ENCODE data around the gene MAGED4B.
"Not testable (repeated sequence)": the region's sequence is repeated elsewhere in the genome, so short reads cannot be mapped to it uniquely, and the experiment has no call there.

Gene MAGED4B, protein sequence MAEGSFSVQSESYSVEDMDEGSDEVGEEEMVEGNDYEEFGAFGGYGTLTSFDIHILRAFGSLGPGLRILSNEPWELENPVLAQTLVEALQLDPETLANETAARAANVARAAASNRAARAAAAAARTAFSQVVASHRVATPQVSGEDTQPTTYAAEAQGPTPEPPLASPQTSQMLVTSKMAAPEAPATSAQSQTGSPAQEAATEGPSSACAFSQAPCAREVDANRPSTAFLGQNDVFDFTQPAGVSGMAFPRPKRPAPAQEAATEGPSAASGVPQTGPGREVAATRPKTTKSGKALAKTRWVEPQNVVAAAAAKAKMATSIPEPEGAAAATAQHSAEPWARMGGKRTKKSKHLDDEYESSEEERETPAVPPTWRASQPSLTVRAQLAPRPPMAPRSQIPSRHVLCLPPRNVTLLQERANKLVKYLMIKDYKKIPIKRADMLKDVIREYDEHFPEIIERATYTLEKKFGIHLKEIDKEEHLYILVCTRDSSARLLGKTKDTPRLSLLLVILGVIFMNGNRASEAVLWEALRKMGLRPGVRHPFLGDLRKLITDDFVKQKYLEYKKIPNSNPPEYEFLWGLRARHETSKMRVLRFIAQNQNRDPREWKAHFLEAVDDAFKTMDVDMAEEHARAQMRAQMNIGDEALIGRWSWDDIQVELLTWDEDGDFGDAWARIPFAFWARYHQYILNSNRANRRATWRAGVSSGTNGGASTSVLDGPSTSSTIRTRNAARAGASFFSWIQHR

DNA sequence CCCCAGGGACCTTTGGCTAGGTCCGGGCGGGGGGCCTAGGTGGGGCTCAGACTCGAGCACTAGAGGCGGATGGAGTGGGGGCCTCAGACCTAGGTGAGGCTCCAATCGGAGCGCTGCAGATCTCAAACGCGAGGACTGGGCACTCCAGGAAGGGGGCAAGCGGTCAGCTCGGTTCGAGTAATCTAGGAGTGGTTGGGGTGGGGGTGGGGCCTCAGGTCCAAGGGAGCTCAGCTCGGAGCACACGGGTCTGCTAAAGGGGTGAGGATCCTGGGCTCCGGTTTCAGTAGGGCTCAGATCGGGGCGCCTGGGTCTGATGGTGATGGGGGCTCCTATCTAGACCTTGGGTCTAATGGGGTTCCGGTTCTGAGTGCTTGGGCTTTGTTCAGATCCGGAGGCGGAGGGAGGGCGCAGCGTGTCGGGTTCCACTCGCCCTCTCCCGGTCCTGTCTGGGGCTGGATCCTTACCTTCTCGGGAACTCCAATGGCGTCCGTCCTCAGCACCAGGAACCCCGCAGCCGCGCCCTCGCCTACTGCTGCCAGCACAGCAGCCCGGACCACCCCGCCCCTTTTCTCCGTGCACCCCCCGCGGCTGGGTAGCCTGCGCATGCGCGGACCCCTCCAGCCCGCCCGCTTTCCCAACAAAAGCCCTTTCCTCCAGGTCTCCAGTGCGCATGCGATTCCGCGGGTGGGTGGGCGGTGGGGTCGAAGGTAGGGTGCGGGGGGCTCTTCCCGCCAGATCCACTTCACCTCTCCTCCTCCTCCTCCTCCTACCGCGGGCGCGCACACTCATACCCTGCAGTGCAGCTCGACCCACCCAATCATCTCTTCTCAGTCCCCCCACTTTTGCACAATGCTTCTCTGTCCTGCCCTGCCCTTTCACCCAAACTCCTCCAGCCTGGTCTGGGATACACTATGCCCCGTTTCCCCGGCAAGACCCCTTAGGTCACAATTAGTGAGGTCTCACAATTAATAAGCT, at the start of gene MAGED4B:
TSS of gene MAGED4B (minus strand) at position 518 of the 975 bp plus-strand sequence. CDS start 1,011 bp downstream, outside the sequence.
- DNase-seq, result not testable (repeated sequence)

DNA sequence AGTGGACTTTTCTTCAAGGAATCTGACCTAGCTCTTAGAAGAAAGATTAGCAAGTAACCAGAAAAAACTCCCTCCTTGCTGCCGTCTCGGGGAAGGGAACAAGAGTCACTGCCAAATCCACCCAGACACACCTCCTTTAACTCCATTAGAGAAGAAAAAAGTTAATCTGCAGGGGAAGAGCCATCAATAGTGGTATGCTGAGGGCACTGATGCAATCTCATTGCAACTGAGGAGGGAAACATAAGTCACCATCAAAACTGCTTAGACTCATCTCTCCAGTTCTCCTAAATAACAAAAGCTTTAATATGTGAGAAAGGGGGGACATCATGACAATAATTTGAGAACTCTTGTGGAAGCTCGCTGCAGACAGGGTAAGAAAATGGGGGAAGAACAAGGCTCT, 49.3 kb upstream of the MAGED4B start:
- TF ChIP-seq GATA1 (IDR thresholded peaks at IDR 0.05; ENCODE audit: low read depth, low read length), result no peak
- TF ChIP-seq POLR2A (IDR thresholded peaks at IDR 0.05; ENCODE audit: low read length), result no peak
- DNase-seq, result peak in 1 of 2 experiments; percentile 5

DNA sequence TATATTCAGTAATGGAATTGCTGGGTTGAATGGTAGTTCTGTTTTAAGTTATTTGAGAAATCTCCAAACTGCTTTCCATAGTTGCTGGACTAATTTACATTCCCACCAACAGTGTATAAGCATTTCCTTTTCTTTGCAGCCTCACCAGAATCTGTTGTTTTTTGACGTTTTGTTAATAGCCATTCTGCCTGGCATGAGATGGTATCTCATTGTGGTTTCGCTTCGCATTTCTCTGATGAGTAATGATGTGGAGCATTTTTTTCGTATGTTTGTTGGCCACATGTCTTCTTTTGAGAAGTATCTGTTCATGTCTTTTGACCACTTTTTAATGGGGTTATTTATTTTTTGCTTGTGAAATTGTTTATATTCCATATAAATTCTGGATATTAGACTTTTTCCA, 13.6 kb upstream of the MAGED4B start:
- no peak for DNase-seq
- TF ChIP-seq POLR2A (IDR thresholded peaks at IDR 0.05; ENCODE audit: low read length), result no peak

DNA sequence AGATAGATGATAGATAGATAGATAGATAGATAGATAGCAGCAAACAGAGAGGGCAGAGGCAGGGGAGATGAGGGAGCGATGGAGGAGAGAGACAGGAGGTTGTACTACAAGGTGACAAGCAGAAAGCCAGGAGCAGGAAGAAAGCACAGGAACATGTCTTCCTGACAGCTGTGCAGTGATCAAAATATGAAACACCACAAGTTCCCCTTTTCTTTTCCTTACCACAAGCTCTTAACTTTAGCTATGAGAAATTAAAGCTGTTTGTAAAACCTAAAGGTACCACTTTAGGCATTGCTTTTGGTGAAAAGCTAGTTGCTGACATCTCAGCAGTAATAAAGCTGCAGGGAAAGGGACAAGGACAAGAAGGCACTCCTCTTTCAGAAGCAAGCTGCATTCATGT, 9.1 kb upstream of the MAGED4B start:
- no peak for TF ChIP-seq GATA1 (IDR thresholded peaks at IDR 0.05; ENCODE audit: low read depth, low read length)
- TF ChIP-seq POLR2A (IDR thresholded peaks at IDR 0.05; ENCODE audit: low read length), result no peak
- DNase-seq, result no peak

DNA sequence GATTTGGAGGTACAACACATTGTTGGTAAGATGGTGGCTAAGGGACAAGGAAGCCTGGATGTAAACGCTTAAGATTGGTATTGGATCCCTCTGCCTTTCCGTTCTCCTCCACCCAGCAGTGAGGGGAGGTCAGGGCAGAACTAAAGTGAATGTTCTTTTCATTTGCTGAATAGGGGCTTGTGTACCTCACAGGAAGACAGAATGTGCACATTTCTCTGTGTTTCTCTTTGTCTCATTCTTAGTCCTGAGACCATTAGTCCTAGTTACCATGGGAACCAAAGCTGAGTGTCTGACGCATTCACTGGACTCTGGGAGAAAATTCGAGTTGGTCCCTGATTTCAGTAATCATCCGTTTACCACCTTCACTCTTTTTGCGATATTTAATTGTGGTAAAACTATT, 26.7 kb downstream of the MAGED4B start:
- not testable (repeated sequence) for DNase-seq

DNA sequence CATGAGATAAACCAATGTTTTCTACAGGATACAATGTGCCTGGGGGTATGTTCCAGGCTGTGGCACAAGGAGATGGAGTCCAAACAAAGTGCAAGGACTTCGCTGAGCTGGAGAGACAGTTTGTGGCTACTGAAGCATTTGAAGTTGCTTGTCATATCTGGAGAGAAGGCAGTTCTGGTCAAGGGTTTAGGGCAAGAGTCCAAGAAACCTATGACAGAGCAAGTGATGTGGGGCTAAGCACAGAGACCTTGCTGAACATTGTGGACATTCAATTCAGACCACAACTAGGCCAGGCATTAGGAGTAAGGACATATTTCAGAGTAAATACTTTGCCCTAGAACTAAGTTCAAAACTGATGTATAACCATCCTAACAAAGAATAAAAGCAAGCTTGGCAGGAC, 34.8 kb downstream of the MAGED4B start:
- TF ChIP-seq GATA1 (IDR thresholded peaks at IDR 0.05; ENCODE audit: low read depth, low read length) (no peak), POLR2A (IDR thresholded peaks at IDR 0.05; ENCODE audit: low read length) (no peak)
- no peak for DNase-seq

DNA sequence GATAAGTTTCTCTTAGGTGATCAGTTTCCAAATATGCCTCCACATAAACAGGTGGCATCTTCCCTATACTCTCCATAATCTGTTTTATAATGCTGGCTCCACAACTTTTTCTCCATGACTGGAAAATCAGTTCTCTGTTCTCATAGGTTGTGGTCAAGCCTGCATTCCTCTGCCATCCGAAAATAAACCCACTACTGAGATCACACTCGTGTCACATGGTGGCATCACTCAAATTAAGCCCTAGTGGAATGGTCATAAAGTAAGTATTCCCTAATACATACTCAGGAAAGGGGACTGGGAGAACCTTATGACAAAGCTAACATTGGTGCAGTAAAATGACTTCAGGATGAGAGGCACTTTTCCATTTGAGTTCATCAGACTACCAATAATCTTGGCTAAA, 37.6 kb downstream of the MAGED4B start:
- TF ChIP-seq GATA1 (IDR thresholded peaks at IDR 0.05; ENCODE audit: low read depth, low read length) (no peak), POLR2A (IDR thresholded peaks at IDR 0.05; ENCODE audit: low read length) (no peak)
- no peak for DNase-seq

DNA sequence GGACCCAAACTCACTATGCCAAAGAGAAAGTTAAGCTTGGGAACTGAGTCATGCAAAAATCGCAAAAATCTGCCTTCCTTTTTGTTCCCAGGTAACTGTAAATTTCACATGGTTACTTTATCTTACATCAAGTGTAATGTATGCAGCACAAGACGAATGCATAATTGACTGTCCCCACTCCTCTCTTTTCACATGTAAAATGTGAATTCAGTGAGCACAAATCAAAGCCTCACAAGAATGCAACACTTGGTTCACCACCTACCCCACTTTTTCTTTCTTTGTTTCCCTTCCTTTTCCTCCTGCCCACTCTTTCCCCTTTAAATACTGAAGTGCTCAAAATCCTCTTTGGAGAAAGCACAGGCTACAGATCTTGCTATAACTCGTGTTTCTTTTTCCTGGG, 53.2 kb downstream of the MAGED4B start:
- TF ChIP-seq GATA1 (IDR thresholded peaks at IDR 0.05; ENCODE audit: low read depth, low read length) (no peak), POLR2A (IDR thresholded peaks at IDR 0.05; ENCODE audit: low read length) (no peak)
- DNase-seq, result no peak

Data from erythroblast (primary cell).